ENCODE measurements around the gene PYDC2.

DNA sequence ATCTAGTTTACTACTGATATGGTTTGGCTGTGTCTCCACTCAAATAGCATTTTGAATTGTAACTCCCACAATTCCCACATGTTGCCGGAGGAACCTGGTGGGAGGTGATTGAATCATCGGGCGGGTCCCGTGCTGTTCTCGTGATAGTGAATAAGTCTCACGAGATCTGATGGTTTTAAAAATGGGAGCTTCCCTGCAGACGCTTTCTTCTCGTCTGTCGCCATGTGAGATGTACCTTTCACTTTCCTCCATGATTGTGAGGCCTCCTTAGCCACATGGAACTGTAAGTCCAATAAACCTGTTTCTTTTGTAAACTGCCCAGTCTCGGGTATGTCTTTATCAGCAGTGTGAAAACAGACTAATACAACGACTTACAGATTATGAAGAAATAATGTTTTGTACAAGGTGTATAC, 35.6 kb upstream of the PYDC2 start:
- TF ChIP-seq POLR2A (IDR thresholded peaks at IDR 0.05): no peak
- TF ChIP-seq, protein P1, sequence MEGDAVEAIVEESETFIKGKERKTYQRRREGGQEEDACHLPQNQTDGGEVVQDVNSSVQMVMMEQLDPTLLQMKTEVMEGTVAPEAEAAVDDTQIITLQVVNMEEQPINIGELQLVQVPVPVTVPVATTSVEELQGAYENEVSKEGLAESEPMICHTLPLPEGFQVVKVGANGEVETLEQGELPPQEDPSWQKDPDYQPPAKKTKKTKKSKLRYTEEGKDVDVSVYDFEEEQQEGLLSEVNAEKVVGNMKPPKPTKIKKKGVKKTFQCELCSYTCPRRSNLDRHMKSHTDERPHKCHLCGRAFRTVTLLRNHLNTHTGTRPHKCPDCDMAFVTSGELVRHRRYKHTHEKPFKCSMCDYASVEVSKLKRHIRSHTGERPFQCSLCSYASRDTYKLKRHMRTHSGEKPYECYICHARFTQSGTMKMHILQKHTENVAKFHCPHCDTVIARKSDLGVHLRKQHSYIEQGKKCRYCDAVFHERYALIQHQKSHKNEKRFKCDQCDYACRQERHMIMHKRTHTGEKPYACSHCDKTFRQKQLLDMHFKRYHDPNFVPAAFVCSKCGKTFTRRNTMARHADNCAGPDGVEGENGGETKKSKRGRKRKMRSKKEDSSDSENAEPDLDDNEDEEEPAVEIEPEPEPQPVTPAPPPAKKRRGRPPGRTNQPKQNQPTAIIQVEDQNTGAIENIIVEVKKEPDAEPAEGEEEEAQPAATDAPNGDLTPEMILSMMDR (IDR thresholded peaks at IDR 0.05): no peak
